ENCODE results near the gene ZNF784. TPM values are rescaled to one million over a fixed set of nuclear protein-coding genes. Genes with fewer than 3 reads are reported as not detected.

ZNF784 gene, protein sequence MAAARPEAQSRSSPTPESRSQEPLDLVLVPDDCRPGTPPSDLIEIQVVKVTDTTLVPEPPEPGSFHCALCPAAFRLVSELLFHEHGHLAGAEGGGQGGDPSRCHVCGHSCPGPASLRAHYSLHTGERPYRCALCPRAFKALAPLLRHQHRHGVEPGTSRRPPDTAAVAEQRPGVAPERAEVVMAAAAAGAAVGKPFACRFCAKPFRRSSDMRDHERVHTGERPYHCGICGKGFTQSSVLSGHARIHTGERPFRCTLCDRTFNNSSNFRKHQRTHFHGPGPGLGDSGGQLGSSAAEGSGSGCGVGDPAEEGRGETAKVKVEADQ
- polyA plus RNA-seq (2012; ENCODE audit: insufficient read length, low read depth) = 17.3 TPM

DNA sequence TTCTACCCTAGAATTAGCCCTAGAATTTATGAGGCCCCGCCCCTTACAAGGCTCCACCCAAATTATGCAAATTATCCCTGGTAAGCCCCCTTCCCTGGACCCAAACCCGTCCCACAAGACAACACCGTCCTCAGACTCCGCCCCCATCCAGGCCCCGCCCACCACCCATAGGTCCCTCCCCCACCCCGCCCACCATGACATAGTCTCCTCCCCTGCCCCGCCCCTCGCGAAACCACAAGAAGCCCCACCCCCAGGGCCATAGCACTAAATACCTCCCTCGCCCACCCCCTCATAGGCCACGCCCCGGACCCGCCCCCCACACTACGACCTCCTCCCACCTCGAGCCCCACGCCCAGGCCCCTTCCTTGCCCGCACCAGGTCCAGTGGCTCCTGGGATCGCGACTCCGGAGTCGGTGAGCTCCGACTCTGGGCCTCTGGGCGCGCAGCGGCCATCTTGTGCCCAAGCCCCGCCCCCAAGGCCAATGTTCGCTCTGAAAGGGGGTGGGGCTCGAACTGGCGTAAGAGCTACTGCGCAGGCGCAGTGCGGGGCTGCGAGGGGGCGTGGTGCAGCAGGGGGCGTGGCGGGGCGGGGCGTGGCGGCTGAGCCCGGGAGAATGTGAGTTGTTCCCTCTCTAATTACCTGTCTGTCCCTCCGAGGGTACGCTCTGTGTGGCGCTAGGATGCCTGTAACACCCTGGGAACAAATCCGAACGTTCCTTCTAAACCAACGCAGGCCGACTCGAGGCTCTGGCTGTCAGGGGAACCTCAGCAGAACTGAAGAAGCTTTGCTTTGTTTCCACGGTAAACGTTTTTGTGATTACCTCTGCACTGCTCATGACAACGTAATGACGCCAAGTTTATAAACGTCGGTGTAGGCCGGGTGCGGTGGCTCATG lies at the start of gene ZNF784:
ZNF784 (minus strand) TSS at position 458 of the 895 bp plus-strand sequence; CDS start at position 453, 5 bp downstream.
- peak; percentile 86 for TF ChIP-seq POLR2AphosphoS5 (IDR thresholded peaks at IDR 0.05; ENCODE audit: low read depth, low read length)
- TF ChIP-seq SIN3A (IDR thresholded peaks at IDR 0.05; ENCODE audit: borderline replicate concordance, insufficient read depth, low read length) = no peak
- TF ChIP-seq FOXP2 (optimal IDR thresholded peaks at IDR 0.05; ENCODE audit: borderline replicate concordance, extremely low read depth, extremely low read length, insufficient read depth) = no peak
- TF ChIP-seq TAF1 (IDR thresholded peaks at IDR 0.05; ENCODE audit: borderline replicate concordance, insufficient read depth, low read length) = peak; percentile 68; the same call in 1 of the 2 replicates

DNA sequence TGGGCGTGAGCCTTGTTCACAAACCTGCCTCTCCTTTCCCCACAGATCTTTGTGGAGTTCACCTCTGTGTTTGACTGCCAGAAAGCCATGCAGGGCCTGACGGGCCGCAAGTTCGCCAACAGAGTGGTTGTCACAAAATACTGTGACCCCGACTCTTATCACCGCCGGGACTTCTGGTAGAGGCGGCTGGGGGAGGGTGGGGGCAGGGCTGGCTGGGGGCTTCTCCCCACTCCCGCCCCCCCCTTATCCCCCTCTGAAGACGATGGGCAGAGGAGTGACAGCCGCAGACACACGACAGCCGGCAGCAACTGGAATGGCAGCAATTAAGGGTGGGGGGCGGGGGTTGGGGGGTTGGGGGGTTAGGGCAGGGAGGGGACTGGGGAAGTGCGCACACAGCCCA lies 49.5 kb upstream of the ZNF784 start:
- no peak for TF ChIP-seq POLR2AphosphoS5 (IDR thresholded peaks at IDR 0.05; ENCODE audit: low read depth, low read length)
- no peak for TF ChIP-seq FOXP2 (optimal IDR thresholded peaks at IDR 0.05; ENCODE audit: borderline replicate concordance, extremely low read depth, extremely low read length, insufficient read depth)
- no peak for TF ChIP-seq SIN3A (IDR thresholded peaks at IDR 0.05; ENCODE audit: borderline replicate concordance, insufficient read depth, low read length)
- TF ChIP-seq TAF1 (IDR thresholded peaks at IDR 0.05; ENCODE audit: borderline replicate concordance, insufficient read depth, low read length) = no peak
- TF ChIP-seq, protein P1, sequence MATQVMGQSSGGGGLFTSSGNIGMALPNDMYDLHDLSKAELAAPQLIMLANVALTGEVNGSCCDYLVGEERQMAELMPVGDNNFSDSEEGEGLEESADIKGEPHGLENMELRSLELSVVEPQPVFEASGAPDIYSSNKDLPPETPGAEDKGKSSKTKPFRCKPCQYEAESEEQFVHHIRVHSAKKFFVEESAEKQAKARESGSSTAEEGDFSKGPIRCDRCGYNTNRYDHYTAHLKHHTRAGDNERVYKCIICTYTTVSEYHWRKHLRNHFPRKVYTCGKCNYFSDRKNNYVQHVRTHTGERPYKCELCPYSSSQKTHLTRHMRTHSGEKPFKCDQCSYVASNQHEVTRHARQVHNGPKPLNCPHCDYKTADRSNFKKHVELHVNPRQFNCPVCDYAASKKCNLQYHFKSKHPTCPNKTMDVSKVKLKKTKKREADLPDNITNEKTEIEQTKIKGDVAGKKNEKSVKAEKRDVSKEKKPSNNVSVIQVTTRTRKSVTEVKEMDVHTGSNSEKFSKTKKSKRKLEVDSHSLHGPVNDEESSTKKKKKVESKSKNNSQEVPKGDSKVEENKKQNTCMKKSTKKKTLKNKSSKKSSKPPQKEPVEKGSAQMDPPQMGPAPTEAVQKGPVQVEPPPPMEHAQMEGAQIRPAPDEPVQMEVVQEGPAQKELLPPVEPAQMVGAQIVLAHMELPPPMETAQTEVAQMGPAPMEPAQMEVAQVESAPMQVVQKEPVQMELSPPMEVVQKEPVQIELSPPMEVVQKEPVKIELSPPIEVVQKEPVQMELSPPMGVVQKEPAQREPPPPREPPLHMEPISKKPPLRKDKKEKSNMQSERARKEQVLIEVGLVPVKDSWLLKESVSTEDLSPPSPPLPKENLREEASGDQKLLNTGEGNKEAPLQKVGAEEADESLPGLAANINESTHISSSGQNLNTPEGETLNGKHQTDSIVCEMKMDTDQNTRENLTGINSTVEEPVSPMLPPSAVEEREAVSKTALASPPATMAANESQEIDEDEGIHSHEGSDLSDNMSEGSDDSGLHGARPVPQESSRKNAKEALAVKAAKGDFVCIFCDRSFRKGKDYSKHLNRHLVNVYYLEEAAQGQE (IDR thresholded peaks at IDR 0.05; ENCODE audit: insufficient read depth in 1 of 2, low read depth in 2 of 2, low read length in 2 of 2) = no peak

DNA sequence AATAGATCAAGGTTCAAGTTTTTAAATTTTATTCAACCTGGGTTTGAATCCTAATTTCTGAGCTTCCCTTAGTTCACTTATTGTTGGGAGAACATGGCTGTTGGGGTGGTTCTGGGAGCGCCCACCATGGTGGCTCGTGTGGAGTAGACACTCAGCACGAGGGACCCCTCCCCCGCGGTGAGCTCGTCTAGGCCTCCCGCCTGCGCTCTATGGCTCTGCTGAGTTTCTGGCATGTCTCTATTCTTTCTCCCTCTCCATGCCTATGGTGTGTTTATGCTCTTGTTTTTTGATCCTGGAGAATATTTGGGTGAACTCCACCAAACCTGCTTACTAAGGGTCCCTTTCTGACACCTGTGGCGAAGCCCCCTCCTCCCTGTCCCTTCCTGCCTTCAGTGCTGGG lies 49.1 kb upstream of the ZNF784 start:
- TF ChIP-seq TAF1 (IDR thresholded peaks at IDR 0.05; ENCODE audit: borderline replicate concordance, insufficient read depth, low read length) (no peak), POLR2AphosphoS5 (IDR thresholded peaks at IDR 0.05; ENCODE audit: low read depth, low read length) (no peak), FOXP2 (optimal IDR thresholded peaks at IDR 0.05; ENCODE audit: borderline replicate concordance, extremely low read depth, extremely low read length, insufficient read depth) (no peak), SIN3A (IDR thresholded peaks at IDR 0.05; ENCODE audit: borderline replicate concordance, insufficient read depth, low read length) (no peak)
- TF ChIP-seq, protein P1 (IDR thresholded peaks at IDR 0.05; ENCODE audit: insufficient read depth in 1 of 2, low read depth in 2 of 2, low read length in 2 of 2) = no peak

DNA sequence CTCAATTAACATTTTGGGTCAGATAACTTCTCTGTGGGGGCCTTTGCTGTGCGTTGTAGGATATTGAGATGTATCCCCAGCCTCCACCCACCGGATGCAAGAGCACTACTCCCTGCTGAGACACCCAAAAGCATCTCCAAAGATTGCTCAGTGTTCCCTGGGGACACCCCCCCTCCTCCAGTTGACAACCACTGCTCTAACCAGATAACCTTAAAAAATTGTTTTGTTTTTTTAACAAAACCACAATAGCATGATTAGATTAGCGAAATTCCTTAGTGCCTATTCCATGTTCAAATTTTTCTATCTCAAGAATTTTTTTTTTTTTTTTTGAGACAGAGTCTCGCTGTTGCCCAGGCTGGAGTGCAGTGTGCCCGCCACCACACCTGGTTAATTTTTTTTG lies 48.1 kb upstream of the ZNF784 start:
- TF ChIP-seq SIN3A (IDR thresholded peaks at IDR 0.05; ENCODE audit: borderline replicate concordance, insufficient read depth, low read length) = no peak
- TF ChIP-seq, protein P1 (IDR thresholded peaks at IDR 0.05; ENCODE audit: insufficient read depth in 1 of 2, low read depth in 2 of 2, low read length in 2 of 2) = no peak
- no peak for TF ChIP-seq TAF1 (IDR thresholded peaks at IDR 0.05; ENCODE audit: borderline replicate concordance, insufficient read depth, low read length)
- TF ChIP-seq FOXP2 (optimal IDR thresholded peaks at IDR 0.05; ENCODE audit: borderline replicate concordance, extremely low read depth, extremely low read length, insufficient read depth) = no peak

DNA sequence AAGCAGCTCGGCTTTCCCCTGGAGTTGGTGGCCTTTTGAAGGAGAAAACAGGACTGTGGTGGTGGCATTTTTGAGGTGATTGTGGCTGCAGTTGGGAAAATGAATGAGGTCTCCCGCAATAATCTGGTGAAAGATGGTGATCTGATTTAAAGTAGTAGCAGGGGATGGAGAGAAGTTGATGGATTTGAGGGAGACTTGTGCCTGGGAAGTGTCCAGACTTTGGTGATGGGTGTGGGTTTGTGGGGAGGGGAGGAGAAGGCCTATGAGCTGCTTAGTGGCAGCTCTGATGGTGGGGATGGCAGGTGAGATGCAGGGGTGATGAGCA lies 46.6 kb upstream of the ZNF784 start:
- TF ChIP-seq SIN3A (IDR thresholded peaks at IDR 0.05; ENCODE audit: borderline replicate concordance, insufficient read depth, low read length) (no peak), TAF1 (IDR thresholded peaks at IDR 0.05; ENCODE audit: borderline replicate concordance, insufficient read depth, low read length) (no peak), FOXP2 (optimal IDR thresholded peaks at IDR 0.05; ENCODE audit: borderline replicate concordance, extremely low read depth, extremely low read length, insufficient read depth) (no peak), POLR2AphosphoS5 (IDR thresholded peaks at IDR 0.05; ENCODE audit: low read depth, low read length) (no peak)
- TF ChIP-seq, protein P1 (IDR thresholded peaks at IDR 0.05; ENCODE audit: insufficient read depth in 1 of 2, low read depth in 2 of 2, low read length in 2 of 2) = no peak

All from PFSK-1 (cell line).